IMR-90 (cell line): ENCODE measurements around the gene HCFC1. TPM values are rescaled to one million over a fixed set of nuclear protein-coding genes. Genes with fewer than 3 reads are reported as not detected.

Experiments used
- ATAC-seq: fragments of 200-7000 bp; cut with Tn5 transposase; 2 replicates; pipeline ENCODE4 v1.9.1; 2020; ENCODE audit warnings: low read depth, mild to moderate bottlenecking, moderate library complexity
- BruUV-seq: library from RNA; stranded (reverse); fragments of 400-500 nt; replicated peaks from 2 replicates; lab custom pipeline; 2021; lab: Mats Ljungman, UMichigan
- CTCF ChIA-PET: fragments of 300-600 bp; formaldehyde crosslinking; extraction: SDS; loops from one replicate; lab custom pipeline; 2021; ENCODE audit warnings: antibody characterized with exemption; lab: Yijun Ruan, JAX
- POLR2A ChIA-PET: fragments of 300-600 bp; sonication (Branson Sonifier 250); formaldehyde crosslinking; loops from one replicate; lab custom pipeline; 2022; ENCODE audit warnings: antibody characterized with exemption; ENCODE audit not compliant: unreplicated experiment; lab: Charles Lee
- DNase-seq: peaks from one replicate; pipeline ENCODE4 v3.0.0; 2013
- H2AFZ ChIP-seq: replicated peaks from 2 replicates; pipeline ENCODE3; 2013; ENCODE audit warnings: low read length, mild to moderate bottlenecking; ENCODE audit not compliant: poor library complexity
- H2AK5ac ChIP-seq: 2 replicates; pipeline ENCODE4 v1.6.1; 2013; ENCODE audit warnings: low read depth, low read length, inconsistent platforms
- H2AK9ac ChIP-seq: replicated peaks from 2 replicates; pipeline ENCODE3; 2013; ENCODE audit warnings: mild to moderate bottlenecking, low read depth, low read length, moderate library complexity; ENCODE audit not compliant: poor library complexity
- H2BK120ac ChIP-seq: 2 replicates; pipeline ENCODE4 v1.6.1; 2013; ENCODE audit warnings: low read depth, low read length, inconsistent platforms
- H2BK15ac ChIP-seq: 3 replicates; pipeline ENCODE4 v1.6.1; 2013; ENCODE audit warnings: low read depth, low read length, inconsistent platforms
- H2BK20ac ChIP-seq: 2 replicates; pipeline ENCODE4 v1.6.1; 2013; ENCODE audit warnings: low read depth, mild to moderate bottlenecking, inconsistent platforms, low read length, moderate library complexity
- H2BK5ac ChIP-seq: 2 replicates; pipeline ENCODE4 v1.6.1; 2013; ENCODE audit warnings: mild to moderate bottlenecking, low read depth, low read length, inconsistent platforms; ENCODE audit not compliant: poor library complexity, severe bottlenecking
- H3K14ac ChIP-seq: replicated peaks from 2 replicates; pipeline ENCODE4 v1.6.1; 2013; ENCODE audit warnings: low read depth, low read length, inconsistent platforms
- H3K18ac ChIP-seq: 2 replicates; pipeline ENCODE4 v1.6.1; 2013; ENCODE audit warnings: low read depth, low read length, control low read depth
- H3K23ac ChIP-seq: 2 replicates; pipeline ENCODE4 v1.6.1; 2013; ENCODE audit warnings: low read depth, low read length, inconsistent platforms
- H3K27ac ChIP-seq: 2 replicates; pipeline ENCODE4 v1.5.1; 2013; ENCODE audit warnings: mild to moderate bottlenecking, control low read depth, low read length; ENCODE audit not compliant: insufficient read depth
- H3K27me3 ChIP-seq: 2 replicates; pipeline ENCODE4 v1.6.1; 2013; ENCODE audit warnings: low read length; ENCODE audit not compliant: control insufficient read depth, insufficient read depth
- H3K36me3 ChIP-seq: 2 replicates; pipeline ENCODE4 v1.6.1; 2013; ENCODE audit warnings: low read length, mixed read lengths; ENCODE audit not compliant: control insufficient read depth, insufficient read depth
- H3K4ac ChIP-seq: 2 replicates; pipeline ENCODE4 v1.6.1; 2013; ENCODE audit warnings: low read depth, low read length, inconsistent platforms
- H3K4me1 ChIP-seq: 2 replicates; pipeline ENCODE4 v1.6.1; 2013; ENCODE audit warnings: low read length, mixed read lengths; ENCODE audit not compliant: control insufficient read depth, insufficient read depth
- H3K4me2 ChIP-seq: 2 replicates; pipeline ENCODE4 v1.6.1; 2013; ENCODE audit warnings: low read depth, mild to moderate bottlenecking, control low read depth, low read length, moderate library complexity
- H3K4me3 ChIP-seq: 2 replicates; pipeline ENCODE4 v1.5.1; 2013; ENCODE audit warnings: low read depth, mild to moderate bottlenecking, control low read depth, low read length, moderate library complexity; ENCODE audit not compliant: insufficient read depth
- H3K56ac ChIP-seq: 2 replicates; pipeline ENCODE4 v1.6.1; 2013; ENCODE audit warnings: low read length, inconsistent platforms; ENCODE audit not compliant: insufficient read depth; ENCODE audit errors: extremely low read depth
- H3K79me1 ChIP-seq, 2 experiments: 2 replicates each; pipeline ENCODE4 v1.6.1; 2013; ENCODE audit warnings: low read length in 2 of 2, inconsistent platforms in 1 of 2, low read depth in 1 of 2
- H3K9ac ChIP-seq: 2 replicates; pipeline ENCODE4 v1.6.1; 2013; ENCODE audit warnings: low read depth, low read length, control low read depth
- H3K9me1 ChIP-seq: 2 replicates; pipeline ENCODE4 v1.6.1; 2013; ENCODE audit warnings: low read length, inconsistent platforms; ENCODE audit not compliant: insufficient read depth
- H3K9me3 ChIP-seq: 2 replicates; pipeline ENCODE4 v1.6.1; 2013; ENCODE audit warnings: low read length; ENCODE audit not compliant: control insufficient read depth, insufficient read depth
- H4K20me1 ChIP-seq: 2 replicates; pipeline ENCODE4 v1.6.1; 2013; ENCODE audit warnings: low read length, inconsistent platforms; ENCODE audit not compliant: insufficient read depth
- H4K5ac ChIP-seq: 2 replicates; pipeline ENCODE4 v1.6.1; 2013; ENCODE audit warnings: mild to moderate bottlenecking, low read depth, low read length, control low read depth
- H4K8ac ChIP-seq, 2 experiments: 2 replicates each; pipeline ENCODE4 v1.6.1; 2013; ENCODE audit warnings: low read depth in 2 of 2, low read length in 2 of 2, control low read depth in 1 of 2, inconsistent platforms in 1 of 2
- H4K91ac ChIP-seq: 2 replicates; pipeline ENCODE4 v1.6.1; 2013; ENCODE audit warnings: low read depth, low read length, inconsistent platforms; ENCODE audit not compliant: insufficient read depth
- BHLHE40 ChIP-seq: fragments of 150-350 bp; IDR thresholded peaks from 2 replicates; pipeline ENCODE4 v1.6.1; 2016; ENCODE audit warnings: mild to moderate bottlenecking, low read depth, low read length
- CHD1 ChIP-seq: IDR thresholded peaks from 2 replicates; pipeline ENCODE4 v1.6.1; 2012; ENCODE audit warnings: low read depth, low read length, improper control_type of control experiment
- MAFK ChIP-seq: IDR thresholded peaks from 2 replicates; pipeline ENCODE4 v1.6.1; 2012; ENCODE audit warnings: low read depth, low read length, improper control_type of control experiment
- MAZ ChIP-seq: IDR thresholded peaks from 2 replicates; pipeline ENCODE4 v1.6.1; 2012; ENCODE audit warnings: low read depth, mild to moderate bottlenecking, low read length, improper control_type of control experiment, moderate library complexity, borderline replicate concordance
- POLR2A ChIP-seq: IDR thresholded peaks from 2 replicates; pipeline ENCODE4 v1.6.1; 2012; ENCODE audit warnings: mild to moderate bottlenecking, low read depth, low read length
- RAD21 ChIP-seq: IDR thresholded peaks from 2 replicates; pipeline ENCODE4 v1.6.1; 2012; ENCODE audit warnings: low read length, improper control_type of control experiment
- RCOR1 ChIP-seq: IDR thresholded peaks from 2 replicates; pipeline ENCODE4 v1.6.1; 2012; ENCODE audit warnings: mild to moderate bottlenecking, low read length, improper control_type of control experiment; ENCODE audit not compliant: insufficient replicate concordance
- RFX5 ChIP-seq: IDR thresholded peaks from 2 replicates; pipeline ENCODE4 v1.8.0; 2012; ENCODE audit warnings: low read depth, mild to moderate bottlenecking, low read length, moderate library complexity
- WGBS, 2 experiments: methylation state at CpG; one replicate each; pipeline versions ENCODE4 v1.1.5 to v1.1.7; 2013; ENCODE audit warnings: missing lambda C conversion rate in 2 of 2; ENCODE audit not compliant: insufficient read length in 1 of 2; ENCODE audit errors: extremely low coverage in 2 of 2; 5-methylcytosine and 5-hydroxymethylcytosine counted together
- dilution Hi-C: fragments of 300-500 bp; cut with HindIII; formaldehyde crosslinking; loops from one replicate; pipeline ENCODE4 v1.14.3; 2018; ENCODE audit warnings: low sequenced_read_pairs; ENCODE audit not compliant: unreplicated experiment
- in situ Hi-C: fragments of 300-500 bp; cut with MboI; formaldehyde crosslinking; loops from 3 replicates; pipeline ENCODE4 v1.14.3; 2019; ENCODE audit warnings: low sequenced_read_pairs, inconsistent platforms, mixed read lengths
- intact Hi-C: fragments of 100-400 bp; cut with micrococcal nuclease; formaldehyde crosslinking; loops from 2 replicates; pipeline ENCODE4 v1.10.0; 2022
- polyA plus RNA-seq, 3 experiments: library from polyadenylated mRNA; depleted of rRNA; stranded (reverse); fragments of >200 nt; gene quantifications; 2 replicates each; pipeline ENCODE4 v1.2.3, GENCODE V29; 2012; ENCODE audit warnings: low replicate concordance in 1 of 3
- total RNA-seq: library from RNA; depleted of rRNA; stranded (reverse); fragments of >200 nt; gene quantifications from 2 replicates; pipeline ENCODE4 v1.2.3, GENCODE V29; 2012
- TF ChIP-seq, protein P1 (sequence below): fragments of 150-350 bp; IDR thresholded peaks from 2 replicates; pipeline ENCODE4 v1.6.1; 2016; ENCODE audit warnings: low read depth, mild to moderate bottlenecking, low read length, moderate library complexity, borderline replicate concordance
- TF ChIP-seq, protein P2 (sequence below): fragments of 150-350 bp; IDR thresholded peaks from 2 replicates; pipeline ENCODE4 v1.6.1; 2017; ENCODE audit warnings: mild to moderate bottlenecking, antibody characterized with exemption, low read length, low read depth
- TF ChIP-seq, protein P3 (sequence below): conservative IDR thresholded peaks from 2 replicates; pipeline ENCODE4 v1.5.1; 2012; ENCODE audit warnings: mild to moderate bottlenecking, low read depth, low read length, improper control_type of control experiment

HCFC1 gene
- total and polyA plus RNA-seq, 2 of the 4 experiments (the other 2 are of a cell fraction): 3.2 to 17.6 TPM

DNA sequence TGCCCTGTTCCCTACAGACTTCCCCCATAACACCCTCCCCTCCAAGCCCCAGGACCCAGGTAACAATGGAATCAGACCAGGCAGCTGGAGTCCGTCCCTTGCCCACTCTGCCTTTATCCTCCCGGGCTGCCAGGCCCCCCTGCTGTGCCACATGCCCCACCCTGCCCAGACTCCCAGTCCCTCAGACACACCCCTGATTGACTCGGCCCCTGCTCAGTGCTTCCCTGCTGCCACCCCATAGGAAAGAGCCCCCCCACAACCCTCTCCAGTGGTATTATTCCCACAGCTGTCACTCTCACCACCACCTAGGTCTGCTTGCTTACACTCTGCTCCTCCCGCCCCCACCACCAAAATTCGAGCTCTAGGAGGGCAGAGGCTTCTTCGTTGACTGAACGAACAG is 32.0 kb downstream of the HCFC1 start:
- dilution Hi-C loops (no loop called here), in situ Hi-C loops (no loop called here), intact Hi-C loops (no loop called here)
- Histone ChIP-seq H3K14ac (no peak overlapping the region), H3K9me1 (no peaks in the 10 kb centered on the region), H2BK15ac (no peak overlapping the region), H3K18ac (no peak overlapping the region), H3K79me1 (no peaks in the 10 kb centered on the region), H4K91ac (no peak overlapping the region), H3K4me3 (no peak overlapping the region), H4K5ac (no peak overlapping the region), H3K27ac (no peak overlapping the region), H3K4me2 (no peak overlapping the region), H2BK20ac (no peak overlapping the region), H2BK120ac (no peak overlapping the region), H3K36me3 (no peaks in the 10 kb centered on the region), H3K23ac (no peak overlapping the region), H4K8ac (no peak overlapping the region), H3K27me3 (peaks cover 3% of the 10 kb centered on the region; the same call in 1 of the 2 replicates), H2AK9ac (no peak overlapping the region), H3K4ac (no peak overlapping the region), H3K56ac (no peak overlapping the region), H3K9ac (no peak overlapping the region), H3K4me1 (peaks cover 2% of the 10 kb centered on the region; the same call in 1 of the 2 replicates), H2BK5ac (no peak overlapping the region), H4K20me1 (no peaks in the 10 kb centered on the region), H3K9me3 (no peaks in the 10 kb centered on the region), H2AK5ac (no peak overlapping the region), H2AFZ (no peak overlapping the region)
- ATAC-seq (no peak), DNase-seq (no peak)
- CTCF ChIA-PET: no interaction called here
- POLR2A ChIA-PET: no interaction called here
- BruUV-seq: no TSS peak
- TF ChIP-seq CHD1 (no peak), RAD21 (no peak), MAFK (no peak), RFX5 (no peak), BHLHE40 (no peak), RCOR1 (no peak), MAZ (no peak), POLR2A (no peak)
- TF ChIP-seq, protein P1, sequence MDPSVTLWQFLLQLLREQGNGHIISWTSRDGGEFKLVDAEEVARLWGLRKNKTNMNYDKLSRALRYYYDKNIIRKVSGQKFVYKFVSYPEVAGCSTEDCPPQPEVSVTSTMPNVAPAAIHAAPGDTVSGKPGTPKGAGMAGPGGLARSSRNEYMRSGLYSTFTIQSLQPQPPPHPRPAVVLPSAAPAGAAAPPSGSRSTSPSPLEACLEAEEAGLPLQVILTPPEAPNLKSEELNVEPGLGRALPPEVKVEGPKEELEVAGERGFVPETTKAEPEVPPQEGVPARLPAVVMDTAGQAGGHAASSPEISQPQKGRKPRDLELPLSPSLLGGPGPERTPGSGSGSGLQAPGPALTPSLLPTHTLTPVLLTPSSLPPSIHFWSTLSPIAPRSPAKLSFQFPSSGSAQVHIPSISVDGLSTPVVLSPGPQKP: no peak
- TF ChIP-seq, protein P2, sequence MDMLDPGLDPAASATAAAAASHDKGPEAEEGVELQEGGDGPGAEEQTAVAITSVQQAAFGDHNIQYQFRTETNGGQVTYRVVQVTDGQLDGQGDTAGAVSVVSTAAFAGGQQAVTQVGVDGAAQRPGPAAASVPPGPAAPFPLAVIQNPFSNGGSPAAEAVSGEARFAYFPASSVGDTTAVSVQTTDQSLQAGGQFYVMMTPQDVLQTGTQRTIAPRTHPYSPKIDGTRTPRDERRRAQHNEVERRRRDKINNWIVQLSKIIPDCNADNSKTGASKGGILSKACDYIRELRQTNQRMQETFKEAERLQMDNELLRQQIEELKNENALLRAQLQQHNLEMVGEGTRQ: no peak
- TF ChIP-seq, protein P3, sequence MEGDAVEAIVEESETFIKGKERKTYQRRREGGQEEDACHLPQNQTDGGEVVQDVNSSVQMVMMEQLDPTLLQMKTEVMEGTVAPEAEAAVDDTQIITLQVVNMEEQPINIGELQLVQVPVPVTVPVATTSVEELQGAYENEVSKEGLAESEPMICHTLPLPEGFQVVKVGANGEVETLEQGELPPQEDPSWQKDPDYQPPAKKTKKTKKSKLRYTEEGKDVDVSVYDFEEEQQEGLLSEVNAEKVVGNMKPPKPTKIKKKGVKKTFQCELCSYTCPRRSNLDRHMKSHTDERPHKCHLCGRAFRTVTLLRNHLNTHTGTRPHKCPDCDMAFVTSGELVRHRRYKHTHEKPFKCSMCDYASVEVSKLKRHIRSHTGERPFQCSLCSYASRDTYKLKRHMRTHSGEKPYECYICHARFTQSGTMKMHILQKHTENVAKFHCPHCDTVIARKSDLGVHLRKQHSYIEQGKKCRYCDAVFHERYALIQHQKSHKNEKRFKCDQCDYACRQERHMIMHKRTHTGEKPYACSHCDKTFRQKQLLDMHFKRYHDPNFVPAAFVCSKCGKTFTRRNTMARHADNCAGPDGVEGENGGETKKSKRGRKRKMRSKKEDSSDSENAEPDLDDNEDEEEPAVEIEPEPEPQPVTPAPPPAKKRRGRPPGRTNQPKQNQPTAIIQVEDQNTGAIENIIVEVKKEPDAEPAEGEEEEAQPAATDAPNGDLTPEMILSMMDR: no peak
- 59% methylated on average over 4 of the region's 7 CpGs; no CpG with 5 or more reads in 1 of the 2 experiments for WGBS, 2 experiments
